ENCODE results near the gene PTPRO. TPM values are rescaled to one million over a fixed set of nuclear protein-coding genes. Genes with fewer than 3 reads are reported as not detected.
A peak's percentile ranks its signal among the peaks of the same experiment; 100 is the strongest.

PTPRO gene
- total RNA-seq, 1 donor from 2014 or later: 0.26 TPM

DNA sequence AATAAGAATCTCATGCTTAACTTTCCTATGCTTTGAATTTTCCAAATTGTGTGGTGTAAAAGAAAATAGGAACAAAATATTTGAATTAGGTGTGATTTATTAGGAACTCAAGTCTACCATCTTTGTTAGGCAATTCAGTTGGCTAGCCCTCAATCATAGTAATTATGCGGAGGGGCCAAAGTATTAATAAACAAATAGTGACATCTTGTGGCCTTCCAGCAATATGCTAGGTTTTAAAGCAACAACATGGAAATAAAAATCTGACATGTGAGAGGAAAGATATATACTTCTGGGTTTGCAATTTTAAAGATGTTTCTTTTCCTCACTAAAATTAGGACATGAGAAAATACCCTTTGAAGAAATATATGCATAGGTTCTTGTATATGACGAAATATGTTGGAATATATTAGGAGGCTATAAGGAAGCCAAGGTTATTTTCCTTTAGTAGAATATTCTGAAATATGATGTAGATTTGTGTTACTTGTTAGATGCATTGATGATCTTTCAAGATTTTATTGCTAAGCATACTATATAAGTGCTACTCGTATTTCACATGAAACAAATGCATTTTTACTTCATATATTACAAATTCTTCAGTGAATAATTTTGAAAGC is 200.4 kb downstream of the PTPRO start:
- H3K9me3 Mint-ChIP-seq: no peaks in the 10 kb centered on the region
- peaks cover 27% of the 10 kb centered on the region for H3K27me3 Mint-ChIP-seq (ENCODE audit: insufficient read depth)
- no peaks in the 10 kb centered on the region for H3K4me1 Mint-ChIP-seq (ENCODE audit: low read depth)
- H3K27ac Mint-ChIP-seq: no peak overlapping the region
- no peaks in the 10 kb centered on the region for H3K36me3 Mint-ChIP-seq (ENCODE audit: low read depth)
- H3K4me3 Mint-ChIP-seq: no peak overlapping the region
- intact Hi-C loops (cut with micrococcal nuclease): loop anchor here (1.0 to 2.0 kb wide), 2 partner anchors 246 to 254 kb away; no protein-coding TSS in a partner anchor
- DNase-seq (ENCODE audit: low spot score): no peak

DNA sequence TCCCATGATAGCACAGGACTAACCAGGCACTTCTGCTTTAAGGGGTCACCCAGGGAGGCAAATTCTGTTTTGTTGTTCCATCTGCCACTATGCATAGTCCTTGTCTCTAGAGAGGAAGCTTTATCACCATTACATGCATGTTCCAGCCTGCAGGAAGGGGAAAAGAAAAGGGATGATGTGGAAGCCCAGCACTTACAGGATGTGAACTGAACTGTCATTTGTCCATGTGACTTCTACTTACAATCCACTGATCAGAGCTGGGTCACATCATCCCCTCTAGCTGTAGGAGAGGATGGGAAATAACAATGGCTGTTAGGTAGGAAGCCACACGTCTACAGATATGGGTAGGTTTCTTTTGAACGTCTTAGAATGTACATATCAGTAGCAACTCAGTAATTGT is 203.1 kb downstream of the PTPRO start:
- no peaks in the 10 kb centered on the region for H3K9me3 Mint-ChIP-seq
- intact Hi-C loops (cut with micrococcal nuclease): no loop called here
- no peak for DNase-seq (ENCODE audit: low spot score)
- H3K4me1 Mint-ChIP-seq (ENCODE audit: low read depth): no peaks in the 10 kb centered on the region
- no peaks in the 10 kb centered on the region for H3K36me3 Mint-ChIP-seq (ENCODE audit: low read depth)
- no peak overlapping the region for H3K27ac Mint-ChIP-seq
- no peak overlapping the region for H3K4me3 Mint-ChIP-seq
- peaks cover 23% of the 10 kb centered on the region for H3K27me3 Mint-ChIP-seq (ENCODE audit: insufficient read depth)

GRCh38 chr12:15526033-15526432 is 203.7 kb downstream of the PTPRO start:
- no peak for DNase-seq (ENCODE audit: low spot score)
- no peaks in the 10 kb centered on the region for H3K36me3 Mint-ChIP-seq (ENCODE audit: low read depth)
- no peak overlapping the region for H3K4me3 Mint-ChIP-seq
- H3K9me3 Mint-ChIP-seq: no peaks in the 10 kb centered on the region
- peaks cover 24% of the 10 kb centered on the region for H3K27me3 Mint-ChIP-seq (ENCODE audit: insufficient read depth)
- no peak overlapping the region for H3K27ac Mint-ChIP-seq
- H3K4me1 Mint-ChIP-seq (ENCODE audit: low read depth): no peaks in the 10 kb centered on the region
- intact Hi-C loops (cut with micrococcal nuclease): no loop called here

- H3K4me3 Mint-ChIP-seq: no peak overlapping the region
- H3K27ac Mint-ChIP-seq: no peak overlapping the region
- no peaks in the 10 kb centered on the region for H3K9me3 Mint-ChIP-seq
- H3K27me3 Mint-ChIP-seq (ENCODE audit: insufficient read depth): peaks cover 19% of the 10 kb centered on the region
- H3K36me3 Mint-ChIP-seq (ENCODE audit: low read depth): no peaks in the 10 kb centered on the region
- intact Hi-C loops (cut with micrococcal nuclease): no loop called here
- peaks cover 2% of the 10 kb centered on the region for H3K4me1 Mint-ChIP-seq (ENCODE audit: low read depth)
- no peak for DNase-seq (ENCODE audit: low spot score)
Measured at GRCh38 chr12:15527201-15528080, 205.1 kb downstream of the PTPRO start.

GRCh38 chr12:15528666-15529065 is 206.4 kb downstream of the PTPRO start:
- no peak for DNase-seq (ENCODE audit: low spot score)
- no peak overlapping the region for H3K27ac Mint-ChIP-seq
- H3K9me3 Mint-ChIP-seq: no peaks in the 10 kb centered on the region
- H3K36me3 Mint-ChIP-seq (ENCODE audit: low read depth): no peaks in the 10 kb centered on the region
- peaks cover 19% of the 10 kb centered on the region for H3K27me3 Mint-ChIP-seq (ENCODE audit: insufficient read depth)
- intact Hi-C loops (cut with micrococcal nuclease): no loop called here
- H3K4me1 Mint-ChIP-seq (ENCODE audit: low read depth): peaks cover 14% of the 10 kb centered on the region
- no peak overlapping the region for H3K4me3 Mint-ChIP-seq

- Mint-ChIP-seq H3K9me3 (no peaks in the 10 kb centered on the region), H3K4me3 (no peak overlapping the region), H3K27me3 (ENCODE audit: insufficient read depth) (peaks cover 10% of the 10 kb centered on the region), H3K27ac (no peak overlapping the region), H3K36me3 (ENCODE audit: low read depth) (no peaks in the 10 kb centered on the region), H3K4me1 (ENCODE audit: low read depth) (peaks cover 14% of the 10 kb centered on the region)
- no peak for DNase-seq (ENCODE audit: low spot score)
- intact Hi-C loops (cut with micrococcal nuclease): loop anchor here (5.0 kb wide), 1 partner anchor 367 kb away; no protein-coding TSS in a partner anchor
Measured at GRCh38 chr12:15530361-15530760, 208.1 kb downstream of the PTPRO start.

DNA sequence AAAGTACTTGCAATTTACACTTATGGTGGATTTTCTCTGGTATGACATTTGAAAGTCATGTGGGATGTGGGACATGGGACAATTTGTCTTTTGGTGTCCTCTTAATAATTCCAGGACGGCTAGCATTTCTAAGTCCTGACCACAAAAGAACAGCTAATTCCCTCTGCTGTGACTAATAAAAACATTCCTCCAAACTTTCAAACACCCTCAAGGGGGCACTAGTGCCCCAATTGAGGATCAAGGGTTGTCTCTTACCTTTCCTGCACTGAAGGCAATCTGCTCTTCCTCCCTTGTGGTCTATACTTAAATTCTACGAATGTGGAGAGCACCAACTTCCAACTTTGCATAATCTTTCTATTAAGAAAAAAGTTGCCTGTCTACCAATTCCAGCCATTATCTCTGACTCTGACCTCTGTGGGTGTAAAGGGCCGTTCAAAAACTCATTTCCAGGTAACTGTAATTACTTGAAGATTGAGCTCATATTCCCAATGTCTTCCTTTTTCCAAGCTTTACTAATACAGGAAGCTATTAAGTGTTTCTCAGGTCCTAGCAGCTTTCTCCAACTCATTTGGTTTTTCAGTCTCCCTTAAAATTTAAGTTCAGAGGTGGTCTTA is 210.2 kb downstream of the PTPRO start:
- Mint-ChIP-seq H3K27me3 (ENCODE audit: insufficient read depth) (peaks cover 10% of the 10 kb centered on the region), H3K4me1 (ENCODE audit: low read depth) (peaks cover 14% of the 10 kb centered on the region), H3K4me3 (no peak overlapping the region), H3K36me3 (ENCODE audit: low read depth) (no peaks in the 10 kb centered on the region), H3K9me3 (no peaks in the 10 kb centered on the region), H3K27ac (no peak overlapping the region)
- intact Hi-C loops (cut with micrococcal nuclease): loop anchor here (1.0 to 5.0 kb wide), 4 partner anchors 48 to 365 kb away; no protein-coding TSS in a partner anchor
- DNase-seq (ENCODE audit: low spot score): peak; percentile 50

GRCh38 chr12:15534322-15534721 is 212.0 kb downstream of the PTPRO start:
- intact Hi-C loops (cut with micrococcal nuclease): loop anchor here (1.0 to 5.0 kb wide), 5 partner anchors 12 to 363 kb away; partner anchors contain the start of genes EPS8 and STRAP
- H3K4me1 Mint-ChIP-seq (ENCODE audit: low read depth): peaks cover 19% of the 10 kb centered on the region
- H3K36me3 Mint-ChIP-seq (ENCODE audit: low read depth): no peaks in the 10 kb centered on the region
- H3K4me3 Mint-ChIP-seq: peak overlapping the region; percentile 71
- peaks cover 7% of the 10 kb centered on the region for H3K27me3 Mint-ChIP-seq (ENCODE audit: insufficient read depth)
- H3K9me3 Mint-ChIP-seq: no peaks in the 10 kb centered on the region
- peak; percentile 42 for DNase-seq (ENCODE audit: low spot score)
- H3K27ac Mint-ChIP-seq: peak overlapping the region; percentile 87

- Mint-ChIP-seq H3K36me3 (ENCODE audit: low read depth) (no peaks in the 10 kb centered on the region), H3K4me1 (ENCODE audit: low read depth) (peaks cover 19% of the 10 kb centered on the region), H3K27me3 (ENCODE audit: insufficient read depth) (peaks cover 7% of the 10 kb centered on the region), H3K9me3 (no peaks in the 10 kb centered on the region), H3K4me3 (no peak overlapping the region), H3K27ac (no peak overlapping the region)
- no peak for DNase-seq (ENCODE audit: low spot score)
- intact Hi-C loops (cut with micrococcal nuclease): loop anchor here (1.0 to 5.0 kb wide), 5 partner anchors 11 to 362 kb away; partner anchors contain the start of genes EPS8 and STRAP
Measured at GRCh38 chr12:15534874-15535273, 212.6 kb downstream of the PTPRO start.

GRCh38 chr12:15535352-15535781 is 213.1 kb downstream of the PTPRO start:
- intact Hi-C loops (cut with micrococcal nuclease): loop anchor here (2.0 kb wide), 2 partner anchors 253 to 347 kb away; partner anchors contain the start of genes EPS8 and STRAP
- H3K36me3 Mint-ChIP-seq (ENCODE audit: low read depth): no peaks in the 10 kb centered on the region

GRCh38 chr12:15536446-15536845 is 214.1 kb downstream of the PTPRO start:
- peaks cover 19% of the 10 kb centered on the region for H3K4me1 Mint-ChIP-seq (ENCODE audit: low read depth)
- DNase-seq (ENCODE audit: low spot score): no peak
- H3K27ac Mint-ChIP-seq: no peak overlapping the region
- H3K4me3 Mint-ChIP-seq: no peak overlapping the region
- H3K27me3 Mint-ChIP-seq (ENCODE audit: insufficient read depth): no peaks in the 10 kb centered on the region
- H3K36me3 Mint-ChIP-seq (ENCODE audit: low read depth): no peaks in the 10 kb centered on the region
- intact Hi-C loops (cut with micrococcal nuclease): no loop called here
- no peaks in the 10 kb centered on the region for H3K9me3 Mint-ChIP-seq

More at GRCh38 chr12:15535352-15535781, 213.1 kb downstream of the PTPRO start:
- H3K9me3 Mint-ChIP-seq: no peaks in the 10 kb centered on the region
- H3K27me3 Mint-ChIP-seq (ENCODE audit: insufficient read depth): peaks cover 4% of the 10 kb centered on the region
- no peak overlapping the region for H3K27ac Mint-ChIP-seq
- H3K4me3 Mint-ChIP-seq: no peak overlapping the region
- no peak for DNase-seq (ENCODE audit: low spot score)
- H3K4me1 Mint-ChIP-seq (ENCODE audit: low read depth): peaks cover 19% of the 10 kb centered on the region

GRCh38 chr12:15538881-15539280 is 216.6 kb downstream of the PTPRO start:
- peaks cover 4% of the 10 kb centered on the region for H3K36me3 Mint-ChIP-seq (ENCODE audit: low read depth)
- DNase-seq (ENCODE audit: low spot score): no peak
- H3K27ac Mint-ChIP-seq: no peak overlapping the region
- intact Hi-C loops (cut with micrococcal nuclease): no loop called here
- H3K9me3 Mint-ChIP-seq: no peaks in the 10 kb centered on the region
- H3K4me1 Mint-ChIP-seq (ENCODE audit: low read depth): peaks cover 6% of the 10 kb centered on the region
- H3K4me3 Mint-ChIP-seq: no peak overlapping the region
- no peaks in the 10 kb centered on the region for H3K27me3 Mint-ChIP-seq (ENCODE audit: insufficient read depth)
